Measurements from ENCODE around the gene TMA7.

- TF ChIP-seq CTCF (IDR thresholded peaks at IDR 0.05) (no peak), POLR2A (IDR thresholded peaks at IDR 0.05) (no peak)
Measured at GRCh38 chr3:48410205-48411040, 29.6 kb upstream of the TMA7 start.

All from uterus (tissue), 2 donors.